Spinal cord (tissue), 10 donors: ENCODE results near the gene NUP50. TPM values are rescaled to one million over a fixed set of nuclear protein-coding genes. Genes with fewer than 3 reads are reported as not detected.

Experiments
- DNase-seq, 6 donors: peaks; one replicate each; pipeline versions ENCODE4 v3.0.0 to v3.0.0-alpha.2; 2013 to 2015; ENCODE audit warnings: low spot score in 6 of 6, low read depth in 4 of 6
- H3K27ac ChIP-seq: one replicate; pipeline ENCODE4 v1.5.1; 2013; ENCODE audit warnings: low read depth, low read length, control low read depth
- H3K27me3 ChIP-seq: one replicate; pipeline ENCODE4 v1.6.1; 2013; ENCODE audit warnings: low read length; ENCODE audit not compliant: control insufficient read depth, insufficient read depth
- H3K36me3 ChIP-seq: one replicate; pipeline ENCODE4 v1.6.1; 2013; ENCODE audit warnings: low read length; ENCODE audit not compliant: control insufficient read depth, insufficient read depth
- H3K4me1 ChIP-seq: one replicate; pipeline ENCODE4 v1.6.1; 2013; ENCODE audit warnings: low read length; ENCODE audit not compliant: control insufficient read depth, insufficient read depth
- H3K4me3 ChIP-seq: one replicate; pipeline ENCODE4 v1.5.1; 2013; ENCODE audit warnings: low read depth, low read length, control low read depth
- H3K9me3 ChIP-seq: one replicate; pipeline ENCODE4 v1.6.1; 2013; ENCODE audit warnings: low read length; ENCODE audit not compliant: control insufficient read depth, insufficient read depth
- WGBS: methylation state at CpG from one replicate; pipeline ENCODE4 v1.1.5; 2013; ENCODE audit warnings: missing lambda C conversion rate; ENCODE audit not compliant: insufficient coverage; 5-methylcytosine and 5-hydroxymethylcytosine counted together
- polyA plus RNA-seq, 2 donors: library from polyadenylated mRNA; unstranded; fragments of 120-200 nt; gene quantifications; one replicate each; pipeline ENCODE4 v1.2.1, GENCODE V29; 2013; ENCODE audit not compliant: insufficient read length in 2 of 2
- total RNA-seq, 2 donors: library from RNA; depleted of rRNA in 1 of 2; stranded (reverse); fragments of 120-200 nt in 1 of 2; fragments of >200 nt in 1 of 2; gene quantifications; one replicate each; pipeline versions ENCODE4 v1.2.3 to v1.2.4, GENCODE V29; 2013 to 2014
- donor health status: healthy.

NUP50 gene
- total and polyA plus RNA-seq, 4 donors, result 37.2 to 41.0 (median 39.1) TPM

DNA sequence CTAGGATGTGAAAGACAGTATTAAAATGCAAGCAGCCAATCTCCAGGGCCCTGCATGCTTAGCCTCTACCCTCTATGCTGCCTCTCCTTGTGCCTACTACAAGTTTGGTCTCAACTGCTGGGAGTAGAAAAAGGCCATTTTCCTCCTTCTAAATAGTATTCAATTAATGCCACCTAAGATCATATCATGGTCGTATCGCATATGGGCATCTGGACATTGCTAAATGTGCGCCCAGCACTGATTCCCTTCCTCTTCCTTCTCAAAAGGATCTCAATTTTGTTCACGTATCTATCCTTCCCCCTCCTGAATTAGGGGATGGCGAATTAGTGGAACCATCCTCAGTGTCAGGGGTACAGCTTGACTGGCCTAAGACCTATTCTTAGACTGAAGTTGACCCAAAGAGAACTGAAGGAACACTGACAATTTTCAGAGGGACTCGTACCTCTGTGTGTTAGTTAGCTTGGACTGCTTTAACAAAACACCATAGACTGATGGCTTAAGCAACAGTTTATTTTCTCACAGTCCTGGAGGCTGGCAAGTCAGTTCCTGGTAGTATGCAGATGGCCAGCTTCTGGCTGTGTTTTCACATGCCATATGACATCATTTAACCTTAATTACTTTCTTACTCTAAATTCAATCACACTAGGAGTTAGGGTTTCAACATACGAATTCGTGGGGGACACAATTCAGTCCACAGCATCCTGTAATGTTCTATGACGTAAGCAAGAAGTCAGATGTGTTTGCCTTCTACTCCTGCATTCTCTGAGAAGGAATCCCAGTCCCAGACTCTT is 8.5 kb upstream of the NUP50 start:
- Histone ChIP-seq H3K4me3 (no peak overlapping the region), H3K36me3 (peaks cover 10% of the 10 kb centered on the region), H3K27me3 (no peaks in the 10 kb centered on the region), H3K9me3 (no peaks in the 10 kb centered on the region), H3K27ac (no peak overlapping the region), H3K4me1 (no peaks in the 10 kb centered on the region)
- no peak for DNase-seq
- WGBS, result 78% methylated on average over 6 of the region's 9 CpGs

DNA sequence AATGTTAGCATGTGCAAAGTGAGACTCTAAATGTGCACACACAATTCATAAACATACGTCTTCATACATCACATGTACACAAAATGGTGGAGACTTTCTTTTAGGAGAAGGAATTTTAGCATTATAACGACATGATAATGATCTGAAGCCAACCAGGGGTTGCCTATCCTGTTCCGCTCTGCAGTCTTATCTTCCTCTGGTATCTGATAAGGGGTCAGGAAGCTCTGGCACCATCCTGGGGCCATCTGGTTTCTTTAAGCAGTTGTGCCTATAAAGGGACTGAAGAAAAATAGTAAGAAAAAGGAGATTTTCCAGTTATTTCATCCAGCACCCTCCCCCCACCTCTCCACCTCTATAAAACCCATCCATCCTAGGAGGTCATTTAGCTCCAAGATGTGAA is 5.8 kb upstream of the NUP50 start:
- Histone ChIP-seq H3K4me3 (no peak overlapping the region), H3K9me3 (no peaks in the 10 kb centered on the region), H3K4me1 (peaks cover 14% of the 10 kb centered on the region), H3K27ac (no peak overlapping the region), H3K27me3 (no peaks in the 10 kb centered on the region), H3K36me3 (peaks cover 10% of the 10 kb centered on the region)
- DNase-seq, result no peak
- whole genome bisulfite sequencing, result no CpG with 5 or more reads among the region's 3 CpGs

DNA sequence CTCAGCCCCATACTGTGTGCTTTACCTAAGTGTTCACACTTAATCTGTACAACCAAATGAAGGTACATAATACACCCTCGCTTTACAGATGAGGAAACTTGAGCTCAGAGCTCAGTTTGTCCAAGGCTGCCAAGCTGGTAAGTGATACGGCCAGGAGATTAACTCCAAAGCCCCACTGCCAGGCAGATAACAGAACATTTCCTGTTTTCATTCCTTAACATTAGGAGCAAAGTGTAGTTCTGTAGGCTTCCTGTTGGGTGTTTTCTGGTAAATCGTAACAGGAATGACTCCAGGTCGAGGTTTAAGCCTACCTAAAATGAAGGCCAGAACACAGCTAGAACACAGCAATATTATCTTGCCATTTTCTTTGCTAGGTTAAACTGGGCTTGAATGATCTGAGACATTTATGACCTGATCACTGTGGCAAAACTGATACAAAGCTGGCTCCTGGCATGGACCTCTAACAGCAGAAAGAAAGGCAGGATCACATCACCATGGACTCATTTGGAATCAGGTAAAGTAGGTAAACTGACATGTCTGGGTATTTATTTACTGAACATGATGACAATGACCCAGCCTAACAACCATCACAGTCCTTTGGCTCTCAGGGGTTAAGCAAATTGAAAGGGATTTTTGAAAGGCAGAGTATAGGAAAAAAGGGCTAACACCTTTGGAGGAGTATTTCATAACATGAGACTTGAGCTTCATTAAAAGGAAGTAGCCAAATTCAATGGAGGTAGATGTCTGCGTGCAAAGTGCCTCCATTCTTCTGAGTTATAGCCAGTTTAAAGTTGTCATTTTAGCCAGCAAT is 3.9 kb upstream of the NUP50 start:
- DNase-seq, result peak in 1 of 6 donors; percentile 8
- WGBS, result 86% methylated on average over 1 of the region's 5 CpGs
- H3K9me3 ChIP-seq, result no peaks in the 10 kb centered on the region
- H3K27ac ChIP-seq, result no peak overlapping the region
- peaks cover 10% of the 10 kb centered on the region for H3K36me3 ChIP-seq
- no peak overlapping the region for H3K4me3 ChIP-seq
- no peaks in the 10 kb centered on the region for H3K27me3 ChIP-seq
- peaks cover 18% of the 10 kb centered on the region for H3K4me1 ChIP-seq

DNA sequence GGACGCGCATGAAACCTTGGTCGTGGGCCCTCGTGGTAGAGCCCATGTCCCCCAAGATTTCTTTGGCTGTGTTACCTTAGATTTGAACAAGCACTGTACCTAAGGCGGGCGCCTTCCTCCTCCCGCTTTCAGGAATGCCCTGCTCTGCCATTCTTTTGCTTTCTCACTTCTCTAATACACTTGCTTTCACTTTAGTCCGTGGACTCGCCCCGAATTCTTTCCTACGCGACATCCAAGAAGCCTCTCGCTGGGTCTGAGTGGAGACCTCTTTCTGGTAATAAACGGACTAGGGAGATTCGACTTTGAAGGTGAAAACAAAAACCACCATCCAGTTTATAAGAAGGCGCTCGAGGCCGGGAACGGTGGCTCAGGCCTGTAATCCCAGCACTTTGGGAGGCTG is 1.2 kb upstream of the NUP50 start:
- peaks cover 3% of the 10 kb centered on the region for H3K36me3 ChIP-seq
- H3K4me1 ChIP-seq, result peaks cover 21% of the 10 kb centered on the region
- 89% methylated on average over 9 of the region's 19 CpGs for WGBS
- no peaks in the 10 kb centered on the region for H3K9me3 ChIP-seq
- H3K4me3 ChIP-seq, result peak overlapping the region; percentile 5
- no peak overlapping the region for H3K27ac ChIP-seq
- no peak for DNase-seq
- H3K27me3 ChIP-seq, result no peaks in the 10 kb centered on the region

DNA sequence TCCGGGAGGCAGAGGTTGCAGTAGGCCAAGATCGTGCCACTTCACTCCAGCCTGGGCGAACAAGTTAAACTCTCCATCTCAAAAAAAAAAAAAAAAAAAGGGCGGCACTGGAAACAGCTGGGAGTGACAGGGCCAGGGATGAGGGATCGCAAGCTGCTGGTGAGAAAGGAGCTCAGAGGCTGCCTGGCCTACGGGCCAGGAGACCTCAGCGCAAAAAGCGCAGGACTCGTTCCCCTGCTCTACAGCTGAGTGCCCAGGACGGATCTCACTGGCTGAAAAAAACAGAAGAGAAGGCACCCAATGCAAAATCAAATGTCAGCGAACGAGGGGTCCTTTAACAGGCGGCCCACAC is 650 bp upstream of the NUP50 start:
- Histone ChIP-seq H3K4me1 (peaks cover 21% of the 10 kb centered on the region), H3K27me3 (no peaks in the 10 kb centered on the region), H3K36me3 (peaks cover 2% of the 10 kb centered on the region), H3K9me3 (no peaks in the 10 kb centered on the region), H3K4me3 (peak overlapping the region; percentile 72), H3K27ac (peak overlapping the region; percentile 79)
- no peak for DNase-seq
- WGBS, result 2% methylated on average over 10 of the region's 13 CpGs

DNA sequence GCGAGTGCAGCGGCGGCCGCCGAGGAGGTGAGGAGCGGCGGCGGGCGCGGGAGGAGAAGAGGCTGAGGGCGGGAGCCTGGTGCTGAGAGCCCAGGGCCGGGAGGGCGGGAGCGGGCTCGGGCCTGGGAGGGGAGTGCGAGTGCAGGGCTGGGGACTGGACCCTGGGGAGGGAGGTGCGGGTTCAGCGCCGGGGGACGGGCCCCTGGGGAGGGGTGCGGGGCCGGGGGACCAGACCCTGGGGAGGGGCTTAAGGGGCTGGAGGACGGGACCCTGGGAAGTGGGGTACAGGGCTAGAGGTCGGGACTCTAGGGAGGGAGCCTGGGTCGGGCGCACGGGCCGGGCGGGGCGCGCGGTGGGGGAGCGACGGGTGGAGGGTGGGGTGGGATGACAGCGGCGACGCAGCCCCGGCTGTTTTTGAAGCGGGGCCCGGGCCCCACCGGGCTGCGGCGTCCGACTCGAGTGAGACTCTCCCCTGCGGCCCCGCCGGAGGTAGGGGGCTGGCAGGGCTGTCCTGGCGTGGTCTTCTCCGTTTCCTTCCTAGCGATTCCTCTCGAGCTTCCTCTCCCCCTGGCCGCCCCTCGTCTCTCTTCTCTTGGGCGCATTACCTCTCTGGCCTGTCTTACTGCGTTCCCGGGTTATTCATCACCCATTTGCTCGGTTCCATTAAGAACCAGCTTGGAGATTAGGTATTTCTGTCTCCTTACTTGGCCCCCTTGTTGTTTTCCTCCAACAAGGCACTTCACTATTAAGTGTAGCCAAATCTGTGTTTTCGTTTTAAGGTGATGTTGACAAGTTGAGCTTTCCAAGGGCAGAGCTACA is 754 bp downstream of the NUP50 start:
- DNase-seq, result peak in 2 of 6 donors; percentile 18 to 22
- Histone ChIP-seq H3K27me3 (no peaks in the 10 kb centered on the region), H3K36me3 (peaks cover 9% of the 10 kb centered on the region), H3K4me3 (peak overlapping the region; percentile 72), H3K9me3 (no peaks in the 10 kb centered on the region), H3K27ac (peak overlapping the region; percentile 33), H3K4me1 (peaks cover 21% of the 10 kb centered on the region)
- WGBS, result 0% methylated on average over 45 of the region's 59 CpGs

DNA sequence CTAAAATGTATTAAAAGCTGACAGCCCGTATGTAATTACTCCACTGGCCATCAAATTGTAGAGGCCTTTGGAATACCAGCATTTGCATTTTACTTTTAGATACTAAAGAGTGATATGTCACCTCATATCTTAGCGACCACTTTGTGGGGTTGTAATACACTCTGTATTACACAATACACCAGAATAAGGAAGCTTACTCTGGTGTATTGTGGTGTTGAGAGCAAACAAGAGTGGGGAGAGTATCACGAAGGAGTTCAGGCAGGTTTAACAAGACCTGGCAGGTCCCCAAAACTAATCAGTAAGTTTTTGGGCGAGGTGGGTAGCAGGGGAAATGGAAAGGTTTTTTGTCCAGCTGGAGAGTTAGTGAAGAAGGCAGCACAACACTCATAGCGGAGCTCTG is 3.2 kb downstream of the NUP50 start:
- H3K9me3 ChIP-seq, result no peaks in the 10 kb centered on the region
- H3K4me1 ChIP-seq, result peaks cover 16% of the 10 kb centered on the region
- H3K36me3 ChIP-seq, result peaks cover 20% of the 10 kb centered on the region
- 83% methylated on average over 3 of the region's 5 CpGs for WGBS
- no peaks in the 10 kb centered on the region for H3K27me3 ChIP-seq
- no peak overlapping the region for H3K27ac ChIP-seq
- no peak overlapping the region for H3K4me3 ChIP-seq
- DNase-seq, result no peak

DNA sequence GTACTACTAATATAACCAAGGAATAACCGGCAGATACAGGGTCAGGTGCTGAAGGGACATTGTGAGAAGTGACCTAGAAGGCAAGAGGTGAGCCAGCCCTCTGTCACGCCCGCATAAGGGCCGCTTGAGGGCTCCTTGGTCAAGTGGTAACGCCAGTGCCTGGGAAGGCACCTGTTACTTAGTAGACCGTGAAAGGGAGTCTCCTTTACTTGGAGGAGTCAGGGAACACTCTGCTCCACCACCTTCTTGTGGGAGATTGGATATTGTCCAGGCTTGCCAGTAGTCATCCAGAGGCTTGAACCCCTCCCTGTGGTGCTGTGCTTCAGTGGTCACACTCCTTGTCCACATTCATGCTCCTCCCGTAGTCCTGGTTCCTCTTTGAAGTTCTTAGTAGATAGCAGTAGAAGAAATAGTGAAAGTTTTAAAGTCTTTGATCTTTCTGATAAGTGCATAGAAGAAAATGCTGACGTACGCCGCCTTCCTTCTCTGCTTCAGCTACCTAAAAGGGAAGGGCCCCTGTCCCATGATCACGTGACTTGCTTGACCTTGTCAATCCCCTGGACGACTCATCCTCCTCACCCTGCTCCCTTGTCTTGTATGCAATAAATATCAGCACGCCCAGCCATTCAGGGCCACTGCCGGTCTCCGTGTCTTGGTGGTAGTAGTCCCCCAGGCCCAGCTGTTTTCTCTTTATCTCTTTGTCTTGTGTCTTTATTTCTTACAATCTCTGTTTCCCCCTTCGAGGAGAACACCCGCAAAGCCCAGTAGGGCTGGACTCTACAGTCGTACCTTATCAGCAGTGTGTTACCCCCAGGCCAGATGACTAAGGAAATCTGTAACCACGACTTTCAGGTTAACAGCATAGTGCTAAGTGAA is 6.1 kb downstream of the NUP50 start:
- DNase-seq, result no peak
- no peaks in the 10 kb centered on the region for H3K9me3 ChIP-seq
- 82% methylated on average over 13 of the region's 19 CpGs for WGBS
- H3K27me3 ChIP-seq, result no peaks in the 10 kb centered on the region
- H3K27ac ChIP-seq, result no peak overlapping the region
- peaks cover 3% of the 10 kb centered on the region for H3K4me1 ChIP-seq
- peaks cover 35% of the 10 kb centered on the region for H3K36me3 ChIP-seq
- H3K4me3 ChIP-seq, result no peak overlapping the region

DNA sequence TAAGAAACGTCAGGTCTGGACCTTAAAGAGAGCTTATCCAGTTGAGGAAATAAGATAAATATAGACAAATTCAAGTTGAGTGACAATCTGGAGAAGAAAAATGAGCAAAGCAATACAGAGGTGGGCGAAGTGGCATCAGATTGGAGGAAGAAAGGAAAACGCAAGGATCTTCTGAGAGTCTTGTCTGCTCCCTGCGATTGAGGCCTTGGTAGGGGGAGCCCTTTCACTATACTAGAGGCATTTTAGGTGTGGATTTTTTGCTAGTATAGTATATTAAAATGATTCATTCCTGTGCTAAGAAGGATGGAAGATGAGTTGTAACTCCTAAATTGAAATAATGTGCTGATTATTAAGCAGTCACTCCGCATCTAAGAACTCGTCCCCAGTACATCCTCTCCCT is 8.1 kb downstream of the NUP50 start:
- no peaks in the 10 kb centered on the region for H3K9me3 ChIP-seq
- no peaks in the 10 kb centered on the region for H3K27me3 ChIP-seq
- H3K27ac ChIP-seq, result no peak overlapping the region
- peaks cover 43% of the 10 kb centered on the region for H3K36me3 ChIP-seq
- 81% methylated on average over 4 of the region's 6 CpGs for WGBS
- no peaks in the 10 kb centered on the region for H3K4me1 ChIP-seq
- DNase-seq, result no peak
- H3K4me3 ChIP-seq, result no peak overlapping the region
